ENCODE measurements around the gene IER5.

Gene IER5

GRCh38 chr1:181091309-181092040 is 3.0 kb downstream of the IER5 start:
- no peak overlapping the region for H3K9ac ChIP-seq (ENCODE audit: low read length)
- H3K9me3 ChIP-seq (ENCODE audit: control insufficient read depth, low read depth, low read length): no peaks in the 10 kb centered on the region
- H3K27me3 ChIP-seq (ENCODE audit: control insufficient read depth, insufficient read depth, low read length): peaks cover 36% of the 10 kb centered on the region
- H3K36me3 ChIP-seq (ENCODE audit: control insufficient read depth, low read depth, low read length): no peaks in the 10 kb centered on the region
- H3K27ac ChIP-seq (ENCODE audit: low read length): no peak overlapping the region
- H3K4me1 ChIP-seq (ENCODE audit: control insufficient read depth, low read depth, low read length): peaks cover 39% of the 10 kb centered on the region
- H3K4me3 ChIP-seq (ENCODE audit: low read length): peak overlapping the region; percentile 78

DNA sequence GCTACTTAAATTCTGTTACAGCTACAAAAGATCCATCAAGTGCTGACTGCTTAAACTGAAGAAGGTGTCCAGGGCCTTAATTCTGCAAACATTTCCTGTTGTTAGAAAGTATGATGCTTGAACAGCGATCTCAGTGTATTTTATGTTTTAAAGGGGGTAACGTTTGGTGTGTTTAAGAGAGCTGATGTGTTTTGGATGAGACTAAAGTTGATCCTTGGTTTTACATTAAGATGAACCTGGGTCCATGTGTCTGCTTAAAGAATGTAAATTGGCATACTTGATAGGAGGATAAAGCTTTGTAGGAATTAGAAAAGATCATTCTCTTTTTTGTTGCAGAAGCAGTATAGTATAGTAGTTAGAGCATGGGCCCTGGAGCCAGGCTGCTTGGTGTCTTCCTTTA is 3.6 kb downstream of the IER5 start:
- H3K4me3 ChIP-seq (ENCODE audit: low read length): no peak overlapping the region
- H3K4me1 ChIP-seq (ENCODE audit: control insufficient read depth, low read depth, low read length): peaks cover 44% of the 10 kb centered on the region
- H3K9me3 ChIP-seq (ENCODE audit: control insufficient read depth, low read depth, low read length): no peaks in the 10 kb centered on the region
- H3K9ac ChIP-seq (ENCODE audit: low read length): no peak overlapping the region
- H3K27me3 ChIP-seq (ENCODE audit: control insufficient read depth, insufficient read depth, low read length): peaks cover 33% of the 10 kb centered on the region
- H3K36me3 ChIP-seq (ENCODE audit: control insufficient read depth, low read depth, low read length): no peaks in the 10 kb centered on the region
- H3K27ac ChIP-seq (ENCODE audit: low read length): no peak overlapping the region

- Histone ChIP-seq H3K4me1 (ENCODE audit: control insufficient read depth, low read depth, low read length) (peaks cover 47% of the 10 kb centered on the region), H3K36me3 (ENCODE audit: control insufficient read depth, low read depth, low read length) (no peaks in the 10 kb centered on the region), H3K27ac (ENCODE audit: low read length) (no peak overlapping the region), H3K9me3 (ENCODE audit: control insufficient read depth, low read depth, low read length) (no peaks in the 10 kb centered on the region), H3K27me3 (ENCODE audit: control insufficient read depth, insufficient read depth, low read length) (peaks cover 26% of the 10 kb centered on the region), H3K4me3 (ENCODE audit: low read length) (no peak overlapping the region), H3K9ac (ENCODE audit: low read length) (no peak overlapping the region)
Observed at GRCh38 chr1:181092883-181093458, 4.5 kb downstream of the IER5 start.

GRCh38 chr1:181094416-181095212 is 6.1 kb downstream of the IER5 start:
- H3K9ac ChIP-seq (ENCODE audit: low read length): no peak overlapping the region
- H3K9me3 ChIP-seq (ENCODE audit: control insufficient read depth, low read depth, low read length): no peaks in the 10 kb centered on the region
- H3K36me3 ChIP-seq (ENCODE audit: control insufficient read depth, low read depth, low read length): no peaks in the 10 kb centered on the region
- H3K4me3 ChIP-seq (ENCODE audit: low read length): no peak overlapping the region
- H3K4me1 ChIP-seq (ENCODE audit: control insufficient read depth, low read depth, low read length): peaks cover 53% of the 10 kb centered on the region
- peaks cover 40% of the 10 kb centered on the region for H3K27me3 ChIP-seq (ENCODE audit: control insufficient read depth, insufficient read depth, low read length)
- H3K27ac ChIP-seq (ENCODE audit: low read length): peak overlapping the region; percentile 2

- peaks cover 40% of the 10 kb centered on the region for H3K27me3 ChIP-seq (ENCODE audit: control insufficient read depth, insufficient read depth, low read length)
- no peak overlapping the region for H3K4me3 ChIP-seq (ENCODE audit: low read length)
- H3K36me3 ChIP-seq (ENCODE audit: control insufficient read depth, low read depth, low read length): no peaks in the 10 kb centered on the region
- H3K9me3 ChIP-seq (ENCODE audit: control insufficient read depth, low read depth, low read length): no peaks in the 10 kb centered on the region
- H3K9ac ChIP-seq (ENCODE audit: low read length): no peak overlapping the region
- H3K4me1 ChIP-seq (ENCODE audit: control insufficient read depth, low read depth, low read length): peaks cover 60% of the 10 kb centered on the region
- no peak overlapping the region for H3K27ac ChIP-seq (ENCODE audit: low read length)
Observed at GRCh38 chr1:181095260-181095659, 6.8 kb downstream of the IER5 start.

GRCh38 chr1:181095763-181096184 is 7.3 kb downstream of the IER5 start:
- Histone ChIP-seq H3K9me3 (ENCODE audit: control insufficient read depth, low read depth, low read length) (no peaks in the 10 kb centered on the region), H3K4me3 (ENCODE audit: low read length) (no peak overlapping the region), H3K9ac (ENCODE audit: low read length) (no peak overlapping the region), H3K27me3 (ENCODE audit: control insufficient read depth, insufficient read depth, low read length) (peaks cover 35% of the 10 kb centered on the region), H3K36me3 (ENCODE audit: control insufficient read depth, low read depth, low read length) (no peaks in the 10 kb centered on the region), H3K4me1 (ENCODE audit: control insufficient read depth, low read depth, low read length) (peaks cover 62% of the 10 kb centered on the region), H3K27ac (ENCODE audit: low read length) (no peak overlapping the region)

DNA sequence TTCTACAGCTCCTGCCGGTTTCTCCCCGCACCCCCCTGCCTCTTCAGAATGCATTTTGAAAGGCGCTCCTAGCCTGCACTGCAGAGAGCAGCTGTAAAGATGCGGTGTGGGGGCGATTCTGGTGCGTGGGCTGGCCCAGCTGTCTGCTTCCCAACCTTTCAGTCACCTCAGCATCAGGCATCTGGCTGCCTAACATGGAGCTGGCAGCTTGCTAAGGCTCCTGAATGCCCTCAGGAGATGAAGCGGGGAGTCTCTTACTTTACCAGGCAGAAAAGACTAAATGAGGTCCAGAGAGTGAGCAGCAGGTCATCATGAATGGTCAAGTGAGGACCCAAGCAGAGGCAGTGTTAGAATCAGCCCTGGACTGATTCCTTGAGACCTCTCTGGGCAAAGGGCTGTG is 8.7 kb downstream of the IER5 start:
- Histone ChIP-seq H3K27me3 (ENCODE audit: control insufficient read depth, insufficient read depth, low read length) (peaks cover 25% of the 10 kb centered on the region), H3K27ac (ENCODE audit: low read length) (no peak overlapping the region), H3K9ac (ENCODE audit: low read length) (no peak overlapping the region), H3K4me3 (ENCODE audit: low read length) (no peak overlapping the region), H3K36me3 (ENCODE audit: control insufficient read depth, low read depth, low read length) (no peaks in the 10 kb centered on the region), H3K4me1 (ENCODE audit: control insufficient read depth, low read depth, low read length) (peaks cover 65% of the 10 kb centered on the region), H3K9me3 (ENCODE audit: control insufficient read depth, low read depth, low read length) (no peaks in the 10 kb centered on the region)

DNA sequence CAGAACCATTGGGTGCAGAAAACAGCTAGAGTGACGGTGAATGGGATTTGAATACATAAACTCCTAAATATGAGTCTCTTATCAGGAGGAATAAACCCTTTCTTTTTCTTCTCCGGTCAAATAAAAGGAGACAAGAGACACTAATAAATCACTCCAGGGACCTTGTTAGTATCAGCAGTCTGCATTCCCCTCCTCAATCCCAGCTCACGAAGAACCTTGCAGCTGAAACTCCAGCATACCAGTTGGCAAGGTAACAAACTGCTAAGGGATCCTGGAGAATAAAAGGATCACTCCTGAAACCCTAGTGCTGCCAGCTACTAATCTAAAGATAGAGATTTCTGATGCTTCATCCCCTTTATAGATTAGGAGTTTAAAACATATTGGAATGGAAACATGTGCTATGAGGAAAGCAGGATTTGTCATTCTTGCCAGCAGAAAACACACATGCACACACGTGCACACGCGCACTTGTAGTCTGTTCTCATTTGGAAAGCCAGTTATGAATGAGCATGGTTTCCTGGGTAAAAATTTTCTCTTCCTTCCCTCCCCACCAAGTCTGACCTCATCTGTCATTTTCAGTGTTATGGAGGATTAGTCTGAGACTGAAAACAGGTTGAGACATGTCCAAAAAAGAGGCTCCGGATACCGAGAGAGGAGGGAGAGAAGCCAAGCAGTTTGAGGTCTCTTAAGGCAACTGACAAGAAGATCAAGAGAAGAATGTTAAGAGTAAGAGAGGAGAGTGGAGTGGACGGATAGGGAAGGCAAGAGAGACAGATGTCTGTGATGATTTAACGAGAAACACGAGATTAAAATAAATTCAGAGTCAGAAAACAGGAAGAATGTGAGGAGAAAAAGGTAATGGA is 10.9 kb downstream of the IER5 start:
- H3K36me3 ChIP-seq (ENCODE audit: control insufficient read depth, low read depth, low read length): no peaks in the 10 kb centered on the region
- peak overlapping the region; percentile 14 for H3K4me3 ChIP-seq (ENCODE audit: low read length)
- peaks cover 86% of the 10 kb centered on the region for H3K4me1 ChIP-seq (ENCODE audit: control insufficient read depth, low read depth, low read length)
- peaks cover 46% of the 10 kb centered on the region for H3K27me3 ChIP-seq (ENCODE audit: control insufficient read depth, insufficient read depth, low read length)
- no peak overlapping the region for H3K27ac ChIP-seq (ENCODE audit: low read length)
- H3K9ac ChIP-seq (ENCODE audit: low read length): no peak overlapping the region
- no peaks in the 10 kb centered on the region for H3K9me3 ChIP-seq (ENCODE audit: control insufficient read depth, low read depth, low read length)

DNA sequence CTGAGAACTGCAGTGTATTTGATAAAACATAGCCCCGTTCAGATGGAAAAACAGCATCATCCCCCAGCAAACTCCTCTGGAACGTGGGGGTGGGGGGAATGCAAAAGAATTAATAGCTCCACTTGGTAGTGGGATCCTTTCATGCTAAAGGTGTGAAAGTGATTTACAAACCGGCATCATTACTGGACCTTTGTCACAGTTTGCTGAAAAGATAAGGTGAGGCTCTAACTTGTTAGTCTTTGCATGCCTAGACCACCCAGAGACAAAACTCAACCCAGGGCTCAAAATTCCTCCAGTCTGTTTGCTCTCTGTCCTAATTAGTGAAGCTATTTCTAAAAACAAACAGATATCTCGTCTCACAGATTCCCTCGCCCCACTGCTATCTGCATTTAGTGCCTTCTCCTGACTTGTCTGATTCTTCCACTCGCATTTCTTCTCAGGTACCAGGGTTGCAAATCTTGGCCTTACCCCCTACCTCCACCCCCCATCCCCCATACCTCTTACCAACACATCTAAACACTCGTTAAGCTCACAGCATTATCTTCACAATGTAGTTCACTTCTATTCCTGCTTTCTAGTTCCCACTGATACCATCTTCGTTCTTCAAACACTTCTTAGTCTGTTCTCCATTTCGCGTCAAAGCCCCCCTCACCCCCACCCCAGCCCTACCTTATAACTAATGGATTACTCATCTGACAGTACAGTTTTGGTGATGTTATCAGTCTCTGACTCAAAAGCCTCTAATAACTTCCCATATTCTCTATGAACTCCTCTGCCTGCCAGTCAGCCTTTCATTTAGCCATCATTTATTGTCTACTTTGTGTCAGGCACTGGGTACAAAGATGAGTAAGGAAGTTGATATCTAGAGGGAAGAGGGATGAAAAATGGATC is 11.8 kb downstream of the IER5 start:
- no peak overlapping the region for H3K9ac ChIP-seq (ENCODE audit: low read length)
- no peaks in the 10 kb centered on the region for H3K9me3 ChIP-seq (ENCODE audit: control insufficient read depth, low read depth, low read length)
- H3K4me1 ChIP-seq (ENCODE audit: control insufficient read depth, low read depth, low read length): peaks cover 79% of the 10 kb centered on the region
- H3K27me3 ChIP-seq (ENCODE audit: control insufficient read depth, insufficient read depth, low read length): peaks cover 47% of the 10 kb centered on the region
- no peak overlapping the region for H3K27ac ChIP-seq (ENCODE audit: low read length)
- peak overlapping the region; percentile 41 for H3K4me3 ChIP-seq (ENCODE audit: low read length)
- no peaks in the 10 kb centered on the region for H3K36me3 ChIP-seq (ENCODE audit: control insufficient read depth, low read depth, low read length)

DNA sequence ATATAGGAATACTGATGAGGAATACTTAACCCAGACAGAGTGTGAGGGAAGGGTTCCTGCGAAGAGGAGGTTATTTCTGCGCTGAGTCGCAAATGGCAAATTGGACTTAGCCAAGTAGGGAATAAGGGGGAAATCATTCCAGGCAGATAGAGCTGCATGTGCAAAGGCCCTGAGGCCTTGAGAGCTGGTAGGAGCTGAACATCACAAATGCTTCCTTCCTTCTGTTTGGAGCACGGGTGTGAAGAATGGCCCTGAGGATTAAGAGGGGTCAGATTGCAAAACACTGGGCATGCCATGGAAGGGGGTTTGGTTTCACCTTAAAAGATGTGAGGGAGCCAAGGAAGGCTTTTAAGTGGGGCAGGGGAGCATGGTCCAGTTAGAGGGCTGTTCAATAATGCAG is 12.4 kb downstream of the IER5 start:
- H3K4me1 ChIP-seq (ENCODE audit: control insufficient read depth, low read depth, low read length): peaks cover 74% of the 10 kb centered on the region

More for the DNA sequence above, 12.4 kb downstream of the IER5 start:
- H3K27me3 ChIP-seq (ENCODE audit: control insufficient read depth, insufficient read depth, low read length): peaks cover 51% of the 10 kb centered on the region
- H3K9ac ChIP-seq (ENCODE audit: low read length): peak overlapping the region; percentile 38
- no peaks in the 10 kb centered on the region for H3K36me3 ChIP-seq (ENCODE audit: control insufficient read depth, low read depth, low read length)
- no peak overlapping the region for H3K27ac ChIP-seq (ENCODE audit: low read length)
- H3K9me3 ChIP-seq (ENCODE audit: control insufficient read depth, low read depth, low read length): no peaks in the 10 kb centered on the region
- H3K4me3 ChIP-seq (ENCODE audit: low read length): peak overlapping the region; percentile 41

Data from iPS-18a (cell line).